Activated T-cell treated with anti-CD3 and anti-CD28 coated beads, Interleukin-2, amount 50 U/mL, for 72 hours (primary cell): Measurements from ENCODE around the gene AZIN2. TPM values are rescaled to one million over a fixed set of nuclear protein-coding genes. Genes with fewer than 3 reads are reported as not detected.
A peak's percentile ranks its signal among the peaks of the same experiment; 100 is the strongest.
"Not testable (repeated sequence)": the region's sequence is repeated elsewhere in the genome, so short reads cannot be mapped to it uniquely, and the experiment has no call there.

Experiments used
- ATAC-seq, 2 donors: fragments of 150-1000 bp; cut with Tn5 transposase; replicated peaks in 1 of 2; 2 replicates each; pipeline ENCODE4 v1.10.0; 2021; ENCODE audit warnings: moderate library complexity in 2 of 2, mild to moderate bottlenecking in 1 of 2
- DNase-seq, 2 donors: peaks; one replicate each; pipeline ENCODE4 v3.0.0; 2021 to 2022; ENCODE audit warnings: mixed read lengths in 1 of 2
- H3K27ac Mint-ChIP-seq: one replicate; pipeline ENCODE4 v1.8.0; 2022; ENCODE audit warnings: mild to moderate bottlenecking, moderate library complexity, mixed read lengths
- H3K27me3 Mint-ChIP-seq: one replicate; pipeline ENCODE4 v1.8.0; 2022; ENCODE audit warnings: low read depth, mixed read lengths
- H3K36me3 Mint-ChIP-seq, 2 donors: one replicate each; pipeline ENCODE4 v1.8.0; 2022; ENCODE audit warnings: mixed read lengths in 2 of 2, mild to moderate bottlenecking in 1 of 2; ENCODE audit not compliant: insufficient read depth in 2 of 2
- H3K4me1 Mint-ChIP-seq: one replicate; pipeline ENCODE4 v1.8.0; 2022; ENCODE audit warnings: low read depth, mixed read lengths
- H3K4me3 Mint-ChIP-seq, 2 donors: one replicate each; pipeline ENCODE4 v1.8.0; 2022; ENCODE audit warnings: mild to moderate bottlenecking in 2 of 2, mixed read lengths in 2 of 2, moderate library complexity in 2 of 2
- H3K9me3 Mint-ChIP-seq, 2 donors: one replicate each; pipeline ENCODE4 v1.8.0; 2022; ENCODE audit warnings: mixed read lengths in 2 of 2
- total RNA-seq, 2 donors: library from RNA; stranded (reverse); gene quantifications; one replicate each; pipeline ENCODE4 v1.2.3, GENCODE V29; 2022

AZIN2 gene
- 1 to 10 TPM; 2.5 to 4.1 TPM for total RNA-seq

- peaks cover 13% of the 10 kb centered on the region for H3K4me1 Mint-ChIP-seq
- no peaks in the 10 kb centered on the region for H3K36me3 Mint-ChIP-seq
- peaks cover 7% of the 10 kb centered on the region for H3K27me3 Mint-ChIP-seq
- no peaks in the 10 kb centered on the region for H3K9me3 Mint-ChIP-seq
- peak within 1 kb of the TSS; percentile 80 to 89 for H3K4me3 Mint-ChIP-seq
- ATAC-seq = peak; percentile 100
- DNase-seq = peak; percentile 98
- H3K27ac Mint-ChIP-seq = peak within 1 kb of the TSS; percentile 48
Observed at GRCh38 chr1:33080885-33081553, at the start of gene AZIN2. Gene AZIN2, plus strand, starts transcription at chr1:33081153. Its CDS starts 1,097 bp downstream, at chr1:33082250.

- Mint-ChIP-seq H3K4me3 (peak overlapping the region in 1 of 2 donors; percentile 11), H3K9me3 (no peaks in the 10 kb centered on the region), H3K36me3 (peaks cover 9 to 27% of the 10 kb centered on the region in 2 donors), H3K4me1 (peaks cover 82% of the 10 kb centered on the region), H3K27me3 (no peaks in the 10 kb centered on the region), H3K27ac (no peak overlapping the region)
- ATAC-seq = no peak
- no peak for DNase-seq
Observed at GRCh38 chr1:33031506-33031905, 49.4 kb upstream of the AZIN2 start.

GRCh38 chr1:33032126-33032869 lies 48.7 kb upstream of the AZIN2 start:
- Mint-ChIP-seq H3K4me3 (peak overlapping the region; percentile 16 to 29), H3K9me3 (no peaks in the 10 kb centered on the region), H3K27ac (peak overlapping the region; percentile 47), H3K27me3 (no peaks in the 10 kb centered on the region), H3K4me1 (peaks cover 80% of the 10 kb centered on the region), H3K36me3 (peaks cover 13 to 29% of the 10 kb centered on the region in 2 donors)
- ATAC-seq (no peak), DNase-seq (no peak)

GRCh38 chr1:33036051-33036525 lies 44.9 kb upstream of the AZIN2 start:
- no peaks in the 10 kb centered on the region for H3K27me3 Mint-ChIP-seq
- H3K4me1 Mint-ChIP-seq = peaks cover 46% of the 10 kb centered on the region
- ATAC-seq = no peak
- H3K36me3 Mint-ChIP-seq = peaks cover 13 to 21% of the 10 kb centered on the region in 2 donors
- H3K9me3 Mint-ChIP-seq = no peaks in the 10 kb centered on the region
- H3K27ac Mint-ChIP-seq = peak overlapping the region; percentile 72
- H3K4me3 Mint-ChIP-seq = peak overlapping the region; percentile 85
- no peak for DNase-seq

- Mint-ChIP-seq H3K4me3 (peak within 1 kb of the TSS; percentile 85), H3K27ac (peak within 1 kb of the TSS; percentile 72), H3K9me3 (no peaks in the 10 kb centered on the region), H3K4me1 (peaks cover 39% of the 10 kb centered on the region), H3K27me3 (no peaks in the 10 kb centered on the region), H3K36me3 (peaks cover 9 to 14% of the 10 kb centered on the region in 2 donors)
- ATAC-seq (peak; percentile 100), DNase-seq (peak; percentile 94 to 96)
Observed at GRCh38 chr1:33036526-33037503, 44.1 kb upstream of the AZIN2 start, which contains the start of gene AK2. Gene AK2, minus strand, starts transcription at chr1:33036883. Its CDS starts 55 bp downstream, at chr1:33036828.

GRCh38 chr1:33039840-33040239 lies 41.1 kb upstream of the AZIN2 start:
- no peak overlapping the region for H3K4me3 Mint-ChIP-seq
- peaks cover 13% of the 10 kb centered on the region for H3K4me1 Mint-ChIP-seq
- ATAC-seq (no peak), DNase-seq (no peak)
- H3K27ac Mint-ChIP-seq = no peak overlapping the region
- H3K27me3 Mint-ChIP-seq = no peaks in the 10 kb centered on the region
- H3K36me3 Mint-ChIP-seq = peaks cover 4 to 8% of the 10 kb centered on the region in 2 donors
- no peaks in the 10 kb centered on the region for H3K9me3 Mint-ChIP-seq

GRCh38 chr1:33041026-33041425 lies 39.9 kb upstream of the AZIN2 start:
- H3K4me1 Mint-ChIP-seq = peaks cover 12% of the 10 kb centered on the region
- no peak for DNase-seq
- no peaks in the 10 kb centered on the region for H3K9me3 Mint-ChIP-seq
- H3K27me3 Mint-ChIP-seq = no peaks in the 10 kb centered on the region
- no peak overlapping the region for H3K4me3 Mint-ChIP-seq
- no peak overlapping the region for H3K27ac Mint-ChIP-seq
- peaks cover 4 to 7% of the 10 kb centered on the region in 2 donors for H3K36me3 Mint-ChIP-seq
- ATAC-seq = no peak

- no peaks in the 10 kb centered on the region for H3K27me3 Mint-ChIP-seq
- H3K27ac Mint-ChIP-seq = no peak overlapping the region
- ATAC-seq = no peak
- no peak overlapping the region for H3K4me3 Mint-ChIP-seq
- DNase-seq = no peak
- H3K9me3 Mint-ChIP-seq = peaks cover 0 to 1% of the 10 kb centered on the region in 2 donors
- H3K36me3 Mint-ChIP-seq = no peaks in the 10 kb centered on the region
- H3K4me1 Mint-ChIP-seq = peaks cover 11% of the 10 kb centered on the region
Observed at GRCh38 chr1:33042831-33043230, 38.1 kb upstream of the AZIN2 start.

- Mint-ChIP-seq H3K27me3 (no peaks in the 10 kb centered on the region), H3K36me3 (no peaks in the 10 kb centered on the region), H3K27ac (no peak overlapping the region), H3K9me3 (peaks cover 0 to 1% of the 10 kb centered on the region in 2 donors), H3K4me3 (no peak overlapping the region), H3K4me1 (peaks cover 11% of the 10 kb centered on the region)
- ATAC-seq = no peak
- no peak for DNase-seq
Observed at GRCh38 chr1:33043267-33044092, 37.5 kb upstream of the AZIN2 start.

GRCh38 chr1:33045246-33045645 lies 35.7 kb upstream of the AZIN2 start:
- no peak for ATAC-seq
- Mint-ChIP-seq H3K4me3 (no peak overlapping the region), H3K4me1 (peaks cover 11% of the 10 kb centered on the region), H3K27me3 (no peaks in the 10 kb centered on the region), H3K27ac (no peak overlapping the region), H3K9me3 (peaks cover 0 to 1% of the 10 kb centered on the region in 2 donors), H3K36me3 (no peaks in the 10 kb centered on the region)
- DNase-seq = no peak

GRCh38 chr1:33045814-33046213 lies 35.1 kb upstream of the AZIN2 start:
- ATAC-seq (peak in 1 of 2 donors; percentile 73), DNase-seq (peak in 1 of 2 donors; percentile 15)
- Mint-ChIP-seq H3K36me3 (peaks cover 0 to 2% of the 10 kb centered on the region in 2 donors), H3K4me3 (no peak overlapping the region), H3K9me3 (peaks cover 0 to 1% of the 10 kb centered on the region in 2 donors), H3K27me3 (no peaks in the 10 kb centered on the region), H3K4me1 (peaks cover 11% of the 10 kb centered on the region), H3K27ac (no peak overlapping the region)

- peak in 1 of 2 donors; percentile 2 for ATAC-seq
- DNase-seq, H3K27me3 Mint-ChIP-seq, H3K27ac Mint-ChIP-seq, H3K36me3 Mint-ChIP-seq, H3K9me3 Mint-ChIP-seq, H3K4me3 Mint-ChIP-seq: not testable (repeated sequence)
- peaks cover 11% of the 10 kb centered on the region for H3K4me1 Mint-ChIP-seq
Observed at GRCh38 chr1:33046234-33046633, 34.7 kb upstream of the AZIN2 start.
